Endodermal cell (in vitro differentiated cells): Measurements from ENCODE around the gene TMEM205. TPM values are rescaled to one million over a fixed set of nuclear protein-coding genes. Genes with fewer than 3 reads are reported as not detected.

Experiments
- DNase-seq: peaks from one replicate; pipeline ENCODE4 v3.0.0-alpha.2; 2017
- H3K27ac ChIP-seq: 2 replicates; pipeline ENCODE4 v1.5.1; 2013; ENCODE audit warnings: mild to moderate bottlenecking, low read depth, low read length, moderate library complexity
- H3K27me3 ChIP-seq: 2 replicates; pipeline ENCODE4 v1.6.1; 2013; ENCODE audit warnings: mild to moderate bottlenecking, low read length, moderate library complexity; ENCODE audit not compliant: insufficient read depth, control insufficient read depth, poor library complexity, severe bottlenecking
- H3K36me3 ChIP-seq: 2 replicates; pipeline ENCODE4 v1.7.0; 2013; ENCODE audit warnings: mild to moderate bottlenecking, low read length, moderate library complexity; ENCODE audit not compliant: control insufficient read depth, insufficient read depth
- H3K4me1 ChIP-seq: one replicate; pipeline ENCODE4 v1.7.0; 2013; ENCODE audit warnings: low read length; ENCODE audit not compliant: control insufficient read depth, insufficient read depth
- H3K4me3 ChIP-seq: 2 replicates; pipeline ENCODE4 v1.5.1; 2013; ENCODE audit warnings: mild to moderate bottlenecking, low read length, moderate library complexity
- H3K9ac ChIP-seq: 2 replicates; pipeline ENCODE4 v1.6.1; 2013; ENCODE audit warnings: mild to moderate bottlenecking, low read length, moderate library complexity; ENCODE audit not compliant: poor library complexity, severe bottlenecking; ENCODE audit errors: extremely low read depth
- H3K9me3 ChIP-seq: 2 replicates; pipeline ENCODE4 v1.6.1; 2013; ENCODE audit warnings: mild to moderate bottlenecking, low read length, moderate library complexity; ENCODE audit not compliant: control insufficient read depth
- H3K27ac Mint-ChIP-seq: 2 replicates; pipeline ENCODE4 v1.8.0; 2020; ENCODE audit warnings: mixed read lengths
- H3K27me3 Mint-ChIP-seq: 2 replicates; pipeline ENCODE4 v1.8.0; 2021; ENCODE audit warnings: mild to moderate bottlenecking, mixed read lengths; ENCODE audit not compliant: insufficient read depth
- H3K36me3 Mint-ChIP-seq: 2 replicates; pipeline ENCODE4 v1.8.0; 2020; ENCODE audit warnings: low read depth, mixed read lengths
- H3K4me1 Mint-ChIP-seq: 2 replicates; pipeline ENCODE4 v1.8.0; 2020; ENCODE audit warnings: mixed read lengths
- H3K4me3 Mint-ChIP-seq: 2 replicates; pipeline ENCODE4 v1.8.0; 2020; ENCODE audit warnings: mild to moderate bottlenecking, moderate library complexity, mixed read lengths
- H3K9me3 Mint-ChIP-seq: 2 replicates; pipeline ENCODE4 v1.8.0; 2020; ENCODE audit warnings: mild to moderate bottlenecking, mixed read lengths
- CTCF ChIP-seq: fragments of 200-600 bp; sonication (generic); conservative IDR thresholded peaks from 2 replicates; pipeline ENCODE4 v1.5.0; 2021; ENCODE audit warnings: antibody characterized with exemption, mild to moderate bottlenecking
- WGBS, 2 experiments: methylation state at CpG; one replicate each; pipeline versions ENCODE4 v1.1.5 to v1.1.7; 2013; ENCODE audit warnings: missing lambda C conversion rate in 2 of 2, mixed read lengths in 1 of 2; ENCODE audit not compliant: insufficient coverage in 1 of 2, insufficient read length in 1 of 2; 5-methylcytosine and 5-hydroxymethylcytosine counted together
- total RNA-seq, 2 donors: library from RNA; stranded (reverse); fragmentation: NEBNext Ultra II Directional in 1 of 2; extraction: Animal tissue kit (Norgen Biotek cat#: 25700) in 1 of 2; gene quantifications; 2 replicates in 1 of 2; 3 replicates in 1 of 2; pipeline ENCODE4 v1.2.1, GENCODE V29; 2021

Gene TMEM205
- total RNA-seq, 2 donors from 2014 or later, result 58.2 to 58.9 TPM

GRCh38 chr19:11390359-11390758 lies 44.3 kb upstream of the TMEM205 start:
- no peak overlapping the region for H3K4me3 Mint-ChIP-seq

GRCh38 chr19:11387162-11388034 lies 41.3 kb upstream of the TMEM205 start:
- peaks cover 3% of the 10 kb centered on the region for H3K4me1 Mint-ChIP-seq

More at GRCh38 chr19:11390359-11390758, 44.3 kb upstream of the TMEM205 start:
- Histone ChIP-seq H3K4me1 (no peaks in the 10 kb centered on the region), H3K9me3 (no peaks in the 10 kb centered on the region), H3K4me3 (no peak overlapping the region), H3K36me3 (no peaks in the 10 kb centered on the region), H3K9ac (no peak overlapping the region), H3K27ac (no peak overlapping the region), H3K27me3 (no peaks in the 10 kb centered on the region)
- H3K27ac Mint-ChIP-seq, result no peak overlapping the region
- no peak for DNase-seq
- TF ChIP-seq CTCF, result no peak
- peaks cover 4% of the 10 kb centered on the region for H3K9me3 Mint-ChIP-seq
- H3K4me1 Mint-ChIP-seq, result peaks cover 4% of the 10 kb centered on the region
- no peaks in the 10 kb centered on the region for H3K27me3 Mint-ChIP-seq
- WGBS, 2 experiments, result 95% methylated on average over 2 of the region's 2 CpGs; no CpG with 5 or more reads in 1 of the 2 experiments
- H3K36me3 Mint-ChIP-seq, result peaks cover 15% of the 10 kb centered on the region

DNA sequence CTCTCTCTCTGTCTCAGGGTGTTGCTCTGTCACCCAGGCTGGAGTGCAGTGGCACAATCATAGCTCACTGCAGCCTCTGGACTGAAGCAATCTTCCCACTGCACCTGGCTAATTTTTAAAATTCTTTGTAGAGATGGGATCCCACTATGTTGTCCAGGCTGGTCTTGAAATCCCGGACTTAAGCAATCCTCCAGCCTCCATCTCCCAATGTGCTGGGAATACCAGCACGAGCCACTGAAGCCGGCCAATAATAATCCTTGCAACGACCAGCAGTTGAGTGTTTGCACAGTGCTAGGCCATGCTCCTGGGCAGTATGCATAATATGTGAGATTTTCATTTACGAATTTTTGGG lies 38.7 kb upstream of the TMEM205 start:
- Mint-ChIP-seq H3K36me3 (peaks cover 6% of the 10 kb centered on the region), H3K27ac (no peak overlapping the region), H3K4me3 (peak overlapping the region; percentile 74), H3K4me1 (peaks cover 5% of the 10 kb centered on the region), H3K27me3 (no peaks in the 10 kb centered on the region), H3K9me3 (no peaks in the 10 kb centered on the region)
- H3K27ac ChIP-seq, result no peak overlapping the region
- no peaks in the 10 kb centered on the region for H3K9me3 ChIP-seq
- H3K4me1 ChIP-seq, result no peaks in the 10 kb centered on the region
- H3K9ac ChIP-seq, result no peak overlapping the region
- 88 to 100% methylated on average over 2 to 5 of the region's 5 CpGs for WGBS, 2 experiments
- H3K4me3 ChIP-seq, result peak overlapping the region; percentile 83
- H3K27me3 ChIP-seq, result no peaks in the 10 kb centered on the region
- peaks cover 5% of the 10 kb centered on the region for H3K36me3 ChIP-seq
- TF ChIP-seq CTCF, result no peak
- DNase-seq, result no peak

More at GRCh38 chr19:11387162-11388034, 41.3 kb upstream of the TMEM205 start:
- TF ChIP-seq CTCF, result no peak
- no peaks in the 10 kb centered on the region for H3K27me3 Mint-ChIP-seq
- Histone ChIP-seq H3K4me3 (no peak overlapping the region), H3K9ac (no peak overlapping the region), H3K4me1 (no peaks in the 10 kb centered on the region), H3K27me3 (no peaks in the 10 kb centered on the region), H3K9me3 (no peaks in the 10 kb centered on the region), H3K27ac (no peak overlapping the region), H3K36me3 (no peaks in the 10 kb centered on the region)
- no peak overlapping the region for H3K4me3 Mint-ChIP-seq
- H3K36me3 Mint-ChIP-seq, result no peaks in the 10 kb centered on the region
- no peak for DNase-seq
- no peak overlapping the region for H3K27ac Mint-ChIP-seq
- peaks cover 4% of the 10 kb centered on the region for H3K9me3 Mint-ChIP-seq
- WGBS, 2 experiments, result 90 to 92% methylated on average over 15 to 19 of the region's 19 CpGs
